DLD1 (cell line): ENCODE measurements around the gene TEDC1.

Experiments
- in situ Hi-C: cut with HindIII; loops from 2 replicates; pipeline ENCODE4 v1.10.0; 2017; ENCODE audit warnings: low sequenced_read_pairs

TEDC1 gene

DNA sequence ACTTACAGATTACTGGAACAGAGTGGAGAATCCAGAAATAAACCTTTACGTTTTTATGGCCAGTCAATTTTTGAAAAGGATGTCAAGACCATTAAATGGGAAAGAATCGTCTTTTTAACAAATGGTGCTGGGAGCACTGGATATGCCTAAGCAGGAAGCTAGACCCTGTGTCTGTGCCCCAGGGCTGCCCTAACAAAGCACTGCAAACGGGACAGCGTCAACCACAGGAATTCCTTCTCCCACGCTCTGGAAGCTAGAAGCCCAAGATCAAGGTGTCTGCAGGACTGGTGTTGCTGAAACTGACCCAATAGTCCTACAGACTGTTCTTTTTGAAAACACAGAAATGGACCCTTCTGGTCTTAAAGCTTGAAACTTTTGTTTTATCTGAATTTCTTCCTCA is 26.1 kb downstream of the TEDC1 start:
- in situ Hi-C loops: no loop called here

DNA sequence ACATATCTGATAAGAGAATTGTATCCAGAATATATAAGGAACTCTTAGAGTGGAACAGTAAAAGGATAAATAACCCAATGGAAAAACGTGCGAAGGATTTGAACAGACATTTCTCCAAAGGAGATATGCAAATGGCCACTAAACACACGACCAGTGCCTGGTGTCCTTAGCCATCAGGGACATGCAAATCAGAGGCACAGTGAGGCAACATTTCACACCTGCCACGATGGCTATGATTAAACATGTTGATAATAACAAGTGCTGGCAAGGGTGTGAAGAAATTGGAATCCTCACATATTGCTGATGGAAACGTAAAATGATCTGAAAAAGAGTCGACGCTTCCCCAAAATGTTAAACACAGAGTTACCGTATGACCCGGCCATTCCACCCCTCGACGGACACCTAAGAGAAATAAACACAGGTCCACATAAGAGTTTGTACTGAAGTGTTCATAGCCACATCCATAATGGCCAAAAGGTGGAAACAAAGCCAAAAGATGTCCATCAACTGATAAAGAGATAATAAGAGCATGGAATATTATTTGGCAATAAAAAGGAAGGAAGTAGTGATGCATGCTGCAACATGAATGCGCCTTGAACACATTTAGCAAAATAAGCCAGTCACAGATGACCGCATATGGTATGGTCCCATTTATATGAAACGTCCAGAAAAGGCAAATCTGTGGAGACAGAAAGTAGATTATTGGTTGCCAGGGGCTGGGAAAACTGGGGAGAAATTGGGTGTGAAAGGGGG is 29.1 kb downstream of the TEDC1 start:
- in situ Hi-C loops: no loop called here

DNA sequence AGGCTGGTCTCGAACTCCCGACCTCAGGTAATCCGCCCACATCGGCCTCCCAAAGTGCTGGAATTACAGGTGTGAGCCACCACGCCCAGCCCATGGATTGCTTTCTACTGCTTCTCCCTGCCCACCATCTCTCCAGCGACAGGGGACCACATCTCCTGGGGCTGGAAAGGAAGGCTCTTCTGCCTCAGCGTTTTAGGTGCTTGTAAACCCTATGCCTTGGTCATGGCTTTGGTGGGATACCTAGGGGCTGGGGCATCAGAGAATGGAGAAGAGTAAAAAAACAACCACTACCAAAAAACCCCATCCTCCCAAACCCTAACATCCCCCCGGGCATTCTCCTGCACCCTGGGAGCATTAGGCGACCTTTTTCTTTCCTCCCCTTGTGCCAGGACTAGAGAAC is 34.3 kb downstream of the TEDC1 start:
- in situ Hi-C loops: no loop called here

DNA sequence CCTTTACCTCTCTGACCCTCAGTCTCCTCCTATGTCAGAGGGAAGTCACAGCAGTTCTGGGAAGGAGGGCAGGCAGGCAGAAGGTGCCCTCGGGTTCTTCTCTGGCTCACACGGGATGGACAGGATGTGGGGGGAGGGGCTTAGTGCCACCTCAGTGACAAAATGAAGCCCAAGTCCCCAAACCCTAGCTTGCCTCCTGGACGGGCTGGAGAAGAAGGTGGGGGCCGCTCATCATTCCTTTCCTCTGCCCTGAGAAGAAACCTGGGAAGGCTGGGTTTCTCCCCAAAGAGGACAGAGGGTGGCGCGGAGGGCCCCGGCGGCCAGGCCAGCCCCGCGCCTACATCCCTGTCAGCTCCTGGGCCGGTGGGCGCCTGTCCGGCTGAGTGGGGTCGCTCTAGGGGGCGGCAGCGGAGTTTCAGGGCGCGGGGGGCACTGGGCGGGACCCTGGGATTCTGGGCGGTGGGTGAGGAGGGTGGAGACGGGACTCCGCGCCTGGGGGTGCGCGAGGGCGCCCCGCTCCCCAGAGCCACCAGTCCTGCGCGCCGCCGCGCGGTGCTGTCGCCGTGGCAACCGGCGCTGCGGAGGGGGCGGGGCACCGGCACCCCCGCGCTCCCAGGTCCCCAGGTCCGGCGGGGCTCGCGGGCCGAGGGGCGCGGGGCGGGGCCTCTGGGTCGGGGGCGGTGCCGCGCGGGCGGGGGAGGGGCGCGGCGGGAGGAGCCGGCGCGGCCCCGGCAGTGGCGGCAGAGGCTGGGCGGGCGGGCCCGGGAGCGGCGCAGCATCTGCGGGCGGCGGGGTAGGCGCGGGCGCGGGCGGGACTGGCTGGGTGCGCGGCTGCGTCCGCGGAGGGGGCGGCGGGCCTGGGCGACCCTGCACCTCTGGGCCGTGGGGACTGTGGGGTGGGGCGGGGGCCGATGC is 35.1 kb downstream of the TEDC1 start, which contains the start of gene TMEM121:
TSS of gene TMEM121 (plus strand) at position 723 of the 915 bp plus-strand sequence. CDS start 2,252 bp downstream, outside the sequence.
- in situ Hi-C loops: no loop called here

DNA sequence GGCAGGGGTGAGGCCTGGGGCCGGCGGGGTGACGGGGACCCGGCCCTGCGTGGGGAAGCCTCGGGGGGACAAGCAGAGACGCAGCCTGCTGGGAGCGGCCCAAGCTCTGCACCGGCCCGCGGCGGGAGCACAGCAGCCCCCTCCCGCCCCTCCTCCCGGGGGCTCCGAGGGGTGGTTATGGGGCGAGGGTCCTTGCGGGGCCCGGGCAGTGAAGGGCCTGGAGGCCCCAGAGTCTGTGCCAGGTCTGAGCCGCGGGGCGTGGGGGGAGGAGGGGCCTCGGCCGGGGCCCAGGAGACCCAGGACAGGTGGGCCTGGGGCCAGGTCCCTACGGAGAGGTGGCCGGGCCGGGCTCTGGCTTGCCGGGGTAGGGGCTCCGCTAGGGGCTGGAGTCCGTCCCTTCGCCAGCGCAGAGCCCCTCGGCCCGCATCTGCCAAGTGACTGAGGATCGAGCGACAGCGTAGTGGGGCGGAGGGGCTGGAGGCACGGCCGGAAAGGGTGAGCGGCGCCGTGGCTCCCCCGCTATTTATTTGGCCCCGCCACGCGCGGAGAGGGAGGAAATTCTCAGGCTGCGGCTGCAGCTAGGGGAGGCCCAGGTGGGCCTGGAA is 35.8 kb downstream of the TEDC1 start:
- in situ Hi-C loops: no loop called here

DNA sequence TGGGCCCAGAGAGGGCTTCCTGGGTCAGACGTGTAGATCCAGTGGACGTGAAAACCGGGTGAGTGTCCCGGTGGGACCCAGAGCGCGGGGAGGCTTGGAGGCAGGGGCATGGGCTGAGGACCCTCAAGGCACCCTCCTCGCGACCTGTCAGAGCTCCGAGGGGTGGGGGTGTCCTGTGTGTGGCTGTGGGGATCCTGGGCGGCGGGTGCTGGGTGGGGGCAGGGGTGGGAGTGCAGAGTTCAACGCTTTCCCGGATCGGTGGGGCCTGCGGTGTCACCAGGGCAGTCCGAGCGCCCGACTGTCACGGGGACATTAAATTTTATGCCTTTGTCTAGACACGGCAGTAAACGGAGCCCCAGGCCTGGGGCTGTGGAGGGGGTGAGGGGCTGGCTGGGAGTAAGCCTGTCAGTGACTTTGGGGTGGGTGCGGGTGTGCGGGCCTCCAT is 36.4 kb downstream of the TEDC1 start:
- in situ Hi-C loops: no loop called here

DNA sequence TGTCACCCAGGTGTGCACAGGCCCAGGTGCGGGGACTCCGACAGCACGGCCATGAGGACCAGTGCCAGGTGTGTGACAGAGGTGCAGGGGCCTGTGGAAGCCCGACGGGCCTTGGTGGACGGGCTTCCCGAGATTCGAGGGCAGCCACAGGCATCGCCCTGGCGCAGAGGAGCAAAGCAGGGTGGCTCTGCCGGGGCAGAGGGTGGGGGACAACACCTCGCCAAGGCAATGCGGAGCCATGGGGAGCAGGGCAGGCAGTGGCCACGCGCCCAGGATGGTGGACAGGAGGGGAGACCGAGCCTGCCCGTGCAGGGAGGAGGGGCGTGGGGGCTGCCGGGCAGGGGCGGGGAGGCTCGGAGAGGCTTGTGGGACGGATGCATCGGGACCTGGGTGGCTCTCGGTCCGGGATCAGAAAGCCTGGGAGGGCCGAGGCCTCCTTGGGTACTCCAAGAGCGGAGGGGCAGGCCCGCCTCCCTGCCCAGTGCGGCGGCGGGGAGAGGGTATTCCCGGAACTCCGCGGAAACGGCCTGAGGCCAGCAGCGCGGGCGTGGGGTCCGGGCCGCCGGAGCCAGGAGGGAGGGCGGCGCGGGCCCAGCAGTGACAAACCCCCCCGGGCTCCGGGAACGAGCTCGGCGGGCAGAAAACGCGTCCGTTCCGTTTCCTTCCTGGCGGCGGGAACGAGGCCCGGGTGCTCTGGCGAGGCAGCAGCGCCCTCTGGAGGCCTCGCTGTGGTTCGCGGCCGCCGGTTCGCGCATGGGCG is 37.0 kb downstream of the TEDC1 start:
- in situ Hi-C loops: no loop called here

DNA sequence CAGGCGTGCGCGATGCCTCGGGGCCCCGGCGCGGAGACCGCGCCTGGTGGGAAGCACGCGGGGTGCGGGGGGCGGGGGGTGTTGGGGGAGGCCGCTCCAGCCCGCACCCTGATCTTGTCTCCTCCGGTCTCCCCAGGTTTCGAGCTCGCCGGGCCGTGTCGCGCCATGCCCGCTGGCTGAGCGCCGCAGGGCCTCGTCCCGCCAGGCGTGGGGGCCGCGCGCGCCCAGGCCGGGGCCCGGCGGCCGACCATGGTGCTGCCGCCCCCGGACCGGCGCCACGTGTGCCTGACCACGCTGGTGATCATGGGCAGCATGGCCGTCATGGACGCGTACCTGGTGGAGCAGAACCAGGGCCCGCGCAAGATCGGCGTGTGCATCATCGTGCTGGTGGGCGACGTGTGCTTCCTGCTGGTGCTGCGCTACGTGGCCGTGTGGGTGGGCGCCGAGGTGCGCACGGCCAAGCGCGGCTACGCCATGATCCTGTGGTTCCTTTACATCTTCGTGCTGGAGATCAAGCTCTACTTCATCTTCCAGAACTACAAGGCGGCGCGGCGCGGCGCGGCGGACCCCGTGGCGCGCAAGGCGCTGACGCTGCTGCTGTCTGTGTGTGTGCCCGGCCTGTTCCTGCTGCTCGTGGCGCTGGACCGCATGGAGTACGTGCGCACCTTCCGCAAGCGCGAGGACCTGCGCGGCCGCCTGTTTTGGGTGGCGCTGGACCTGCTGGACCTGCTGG is 37.7 kb downstream of the TEDC1 start:
- in situ Hi-C loops: no loop called here

DNA sequence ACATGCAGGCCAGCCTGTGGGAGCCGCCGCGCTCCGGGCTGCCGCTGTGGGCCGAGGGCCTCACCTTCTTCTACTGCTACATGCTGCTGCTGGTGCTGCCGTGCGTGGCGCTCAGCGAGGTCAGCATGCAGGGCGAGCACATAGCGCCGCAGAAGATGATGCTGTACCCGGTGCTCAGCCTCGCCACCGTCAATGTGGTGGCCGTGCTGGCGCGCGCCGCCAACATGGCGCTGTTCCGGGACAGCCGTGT is 38.2 kb downstream of the TEDC1 start:
- in situ Hi-C loops: no loop called here

DNA sequence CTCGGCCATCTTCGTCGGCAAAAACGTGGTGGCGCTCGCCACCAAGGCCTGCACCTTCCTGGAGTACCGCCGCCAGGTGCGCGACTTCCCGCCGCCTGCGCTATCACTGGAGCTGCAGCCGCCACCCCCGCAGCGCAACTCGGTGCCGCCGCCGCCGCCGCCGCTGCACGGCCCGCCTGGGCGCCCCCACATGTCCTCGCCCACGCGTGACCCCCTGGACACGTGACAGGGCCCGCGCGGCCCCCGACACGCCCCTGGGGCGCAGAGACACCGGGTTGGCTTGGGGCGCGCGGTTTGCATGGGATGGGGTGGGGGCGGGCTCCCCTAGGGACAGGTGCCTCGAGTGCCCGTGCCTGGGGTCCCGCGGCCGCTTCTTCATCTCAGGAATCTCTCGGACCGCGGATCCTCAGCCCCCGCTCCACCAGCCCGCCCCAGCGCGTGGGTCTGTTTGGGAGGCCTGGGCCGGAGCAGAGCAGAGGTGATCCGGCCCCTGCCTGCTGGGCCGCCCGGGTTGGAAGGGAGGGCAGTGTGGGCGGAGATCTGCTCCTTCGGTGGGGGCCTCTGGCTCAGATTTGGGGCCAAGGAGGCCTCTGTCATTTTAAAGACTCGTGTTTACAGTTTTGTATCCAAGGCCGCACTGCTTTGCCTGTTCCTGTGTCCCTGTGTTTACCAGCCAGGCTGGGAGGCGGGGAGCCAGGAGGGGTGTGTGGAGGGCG is 38.7 kb downstream of the TEDC1 start:
- in situ Hi-C loops: no loop called here

DNA sequence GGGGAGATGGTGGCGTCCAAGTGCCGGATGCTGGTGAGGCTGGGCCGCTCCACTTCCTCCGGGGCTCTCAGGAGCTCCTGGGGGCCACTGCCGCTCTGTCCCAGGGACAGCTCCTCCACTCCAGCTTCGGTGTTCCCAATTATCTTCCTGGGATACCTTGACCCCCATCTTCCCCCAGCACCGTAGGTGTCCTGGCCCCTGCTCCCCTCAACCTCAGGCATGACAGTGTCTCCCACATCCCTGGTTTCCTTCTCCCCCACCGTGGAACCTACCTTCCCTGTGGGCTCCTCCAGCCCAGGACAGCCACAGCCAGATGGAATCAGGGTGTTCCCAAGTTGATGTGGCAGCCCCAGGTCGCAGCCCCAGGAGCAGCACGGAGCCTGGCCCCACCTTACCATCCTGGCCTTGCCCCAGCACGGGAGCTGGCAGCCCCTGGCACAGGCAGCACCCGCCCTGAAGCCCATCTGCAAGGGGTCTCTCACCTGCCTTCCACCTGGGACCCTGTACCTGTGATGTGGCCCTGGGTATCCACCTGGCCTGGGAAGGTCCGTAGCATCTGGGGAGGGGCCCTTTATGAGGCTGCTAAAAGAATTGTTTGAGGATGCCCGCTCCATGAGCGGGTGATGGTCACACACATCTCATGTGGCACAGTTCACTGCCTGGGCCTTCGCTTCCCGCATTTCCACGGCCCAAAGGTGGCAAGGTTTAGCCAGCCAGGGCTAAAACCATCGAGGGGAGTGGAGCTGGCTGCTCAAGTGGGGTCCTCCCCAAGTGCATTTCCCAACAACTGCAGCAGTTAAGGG is 39.4 kb downstream of the TEDC1 start:
- in situ Hi-C loops: no loop called here

DNA sequence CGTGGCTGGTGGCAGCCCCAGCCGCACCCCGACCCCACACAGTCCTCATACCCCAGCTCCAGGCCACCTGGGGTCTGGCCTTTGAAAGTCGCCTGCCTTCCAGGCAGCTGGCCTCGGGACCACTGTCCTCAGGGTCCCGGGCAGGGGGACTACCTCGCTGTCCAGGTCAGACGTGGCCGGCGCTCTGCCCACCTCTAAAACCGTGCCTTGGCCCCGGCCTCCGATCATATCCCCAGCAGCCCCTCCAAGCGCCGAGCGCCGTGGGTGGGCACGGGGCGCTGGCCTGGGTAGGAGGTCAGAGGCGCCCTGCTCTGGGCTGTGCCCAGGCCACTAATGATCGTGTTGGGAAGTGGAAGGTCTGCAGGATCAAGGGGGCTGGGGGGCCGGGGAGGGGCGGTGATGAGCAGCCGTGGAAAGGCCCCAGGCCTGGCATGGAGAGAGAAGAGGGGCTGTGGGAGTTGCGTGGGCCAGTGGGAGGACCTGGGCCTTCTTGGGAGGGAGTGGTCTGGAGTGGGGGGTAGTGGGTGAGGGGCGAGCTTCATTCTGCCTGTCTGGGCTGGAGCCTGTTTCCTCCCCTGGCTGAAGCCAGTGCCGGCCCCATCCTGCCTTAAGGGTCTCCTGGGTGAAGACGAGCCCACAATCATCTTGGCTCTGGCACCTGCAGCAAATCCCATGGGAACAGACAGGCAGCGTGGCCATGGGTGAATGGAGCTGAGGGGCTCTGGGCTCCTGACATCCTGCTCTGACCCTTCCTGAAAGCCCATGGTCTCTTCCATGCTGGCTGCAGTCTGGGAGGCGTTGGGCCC is 40.2 kb downstream of the TEDC1 start:
- in situ Hi-C loops: no loop called here

DNA sequence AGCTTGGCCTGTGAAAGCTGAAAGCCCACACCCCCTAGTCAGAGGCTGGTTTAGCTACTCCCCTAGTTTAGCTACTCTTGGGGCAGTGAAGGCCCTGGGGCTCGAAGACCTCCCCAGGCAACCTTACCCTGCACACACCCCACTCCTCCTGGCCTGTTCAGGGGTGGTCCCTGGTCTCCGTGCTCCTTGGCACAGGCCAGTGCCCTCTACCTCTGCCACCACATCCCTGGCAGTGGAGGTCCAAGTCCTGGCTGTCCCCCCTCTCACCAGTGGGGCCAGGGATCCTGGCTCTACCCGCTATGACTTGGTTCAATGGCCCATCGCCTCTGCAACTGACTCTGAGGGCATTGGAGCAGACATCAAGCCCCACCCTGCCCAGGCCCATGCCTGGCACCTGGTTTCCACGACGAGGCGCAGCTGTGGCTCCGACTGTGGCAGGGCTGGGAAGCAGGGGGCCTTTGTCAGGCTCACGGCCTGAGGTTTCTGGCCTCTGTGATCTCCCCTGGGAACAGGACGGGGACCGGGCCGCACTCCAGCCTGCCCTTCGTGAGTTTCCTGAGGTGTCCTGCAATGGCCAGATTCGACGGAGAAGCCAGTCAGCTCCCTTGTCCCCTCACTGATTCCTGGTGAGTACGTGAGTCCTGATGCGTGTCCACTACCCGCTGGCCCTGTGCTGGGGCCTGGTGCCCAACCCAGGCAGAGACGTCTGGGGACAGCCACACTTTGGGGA is 41.0 kb downstream of the TEDC1 start:
- in situ Hi-C loops: no loop called here

DNA sequence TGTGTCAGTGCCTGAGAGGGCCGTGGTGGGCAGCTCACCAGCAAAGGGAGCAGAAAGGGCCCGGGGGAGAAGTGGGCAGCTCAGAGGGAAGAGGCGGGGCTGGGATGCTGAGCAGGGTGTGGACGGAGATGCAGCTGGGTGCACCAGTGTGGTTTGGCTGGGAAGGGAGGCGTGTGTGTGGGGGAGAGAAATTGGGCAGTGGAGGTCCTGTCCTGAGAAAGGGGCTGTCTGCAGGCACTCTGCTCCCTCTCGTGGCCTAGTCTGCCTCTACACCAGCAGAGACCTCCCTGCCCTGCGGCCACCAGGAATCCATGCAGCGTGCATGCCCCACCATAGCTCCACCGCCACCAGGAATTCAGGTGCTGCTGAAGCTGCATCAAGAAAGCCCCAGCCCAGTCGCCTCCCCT is 41.7 kb downstream of the TEDC1 start:
- in situ Hi-C loops: no loop called here

DNA sequence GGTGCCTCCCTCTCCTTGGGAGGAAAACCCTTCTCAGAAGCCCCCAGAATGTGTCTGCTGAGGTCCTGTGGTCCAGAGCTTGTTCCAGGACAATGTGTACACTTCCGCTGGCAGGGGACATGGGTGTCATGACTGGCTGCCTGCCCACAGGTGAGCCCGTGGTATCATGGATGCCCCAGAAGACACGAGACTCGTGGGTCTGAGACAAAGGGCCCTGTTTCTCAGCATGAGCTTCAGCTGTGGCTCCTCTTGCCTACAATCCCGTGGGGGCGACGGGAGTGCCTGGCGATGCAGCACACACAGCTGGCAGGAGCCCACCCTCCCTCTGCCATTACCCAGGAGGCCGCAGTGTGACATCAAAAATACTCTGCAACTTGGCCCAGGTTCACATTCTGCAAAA is 42.3 kb downstream of the TEDC1 start:
- in situ Hi-C loops: no loop called here

DNA sequence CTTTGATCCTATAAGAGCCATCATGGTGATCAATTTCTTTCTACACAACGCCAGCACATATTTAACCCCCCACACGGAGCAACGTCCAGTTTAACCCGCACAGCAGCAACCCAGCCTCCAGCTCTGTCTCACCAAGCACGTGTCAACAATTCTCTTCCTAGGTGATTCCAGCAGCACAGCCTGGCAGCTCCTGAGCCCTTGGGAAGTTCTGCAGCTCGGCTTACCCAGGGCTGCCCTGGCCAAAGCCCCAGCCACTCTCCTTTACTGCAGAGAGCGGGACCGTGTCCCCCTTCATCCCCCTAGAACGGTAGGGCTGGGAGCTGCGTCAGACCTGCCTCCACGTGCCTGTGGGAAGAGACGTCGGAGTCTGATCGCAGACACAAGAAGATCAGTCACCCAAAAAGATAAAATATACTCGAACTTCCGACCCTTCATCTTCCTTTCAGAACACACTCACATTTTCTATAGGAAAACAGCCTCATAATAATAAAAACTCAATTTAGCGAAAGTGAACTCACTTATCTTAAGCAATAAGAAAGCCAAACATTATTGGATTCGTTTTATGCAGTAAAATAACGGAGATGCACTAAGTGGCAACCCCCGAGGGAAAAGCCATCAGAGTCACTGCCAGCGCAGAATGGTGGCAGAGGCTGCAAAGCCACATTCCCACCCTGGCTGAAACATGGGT is 42.9 kb downstream of the TEDC1 start:
- in situ Hi-C loops: no loop called here

DNA sequence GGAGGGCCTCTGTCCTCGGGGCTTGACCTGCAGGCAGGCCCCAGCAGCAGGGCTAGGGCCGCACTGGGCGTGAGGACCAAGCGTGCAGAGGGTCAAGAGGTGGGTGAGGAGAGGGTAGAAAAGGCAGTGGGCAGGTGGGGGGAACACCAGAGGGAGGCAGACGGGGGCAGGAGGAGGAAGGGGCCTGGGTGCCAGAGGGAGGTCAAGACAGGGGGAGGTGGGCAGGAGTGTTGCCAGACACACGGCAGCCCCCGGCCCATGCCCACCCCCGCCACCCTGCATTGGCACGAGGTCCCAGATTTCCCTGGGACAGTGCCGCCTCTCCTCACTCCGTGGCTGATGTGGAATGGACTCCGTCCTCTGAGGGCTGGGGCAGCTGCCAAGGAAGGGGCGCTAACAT is 43.5 kb downstream of the TEDC1 start:
- in situ Hi-C loops: no loop called here
